ENCODE data around the gene RFFL. TPM values are rescaled to one million over a fixed set of nuclear protein-coding genes. Genes with fewer than 3 reads are reported as not detected.

RFFL gene
- total RNA-seq, 5 donors from 2014 or later (not counting 1 experiment from before 2014, with no cell fraction given) = 51.3 to 80.2 (median 74.1) TPM

DNA sequence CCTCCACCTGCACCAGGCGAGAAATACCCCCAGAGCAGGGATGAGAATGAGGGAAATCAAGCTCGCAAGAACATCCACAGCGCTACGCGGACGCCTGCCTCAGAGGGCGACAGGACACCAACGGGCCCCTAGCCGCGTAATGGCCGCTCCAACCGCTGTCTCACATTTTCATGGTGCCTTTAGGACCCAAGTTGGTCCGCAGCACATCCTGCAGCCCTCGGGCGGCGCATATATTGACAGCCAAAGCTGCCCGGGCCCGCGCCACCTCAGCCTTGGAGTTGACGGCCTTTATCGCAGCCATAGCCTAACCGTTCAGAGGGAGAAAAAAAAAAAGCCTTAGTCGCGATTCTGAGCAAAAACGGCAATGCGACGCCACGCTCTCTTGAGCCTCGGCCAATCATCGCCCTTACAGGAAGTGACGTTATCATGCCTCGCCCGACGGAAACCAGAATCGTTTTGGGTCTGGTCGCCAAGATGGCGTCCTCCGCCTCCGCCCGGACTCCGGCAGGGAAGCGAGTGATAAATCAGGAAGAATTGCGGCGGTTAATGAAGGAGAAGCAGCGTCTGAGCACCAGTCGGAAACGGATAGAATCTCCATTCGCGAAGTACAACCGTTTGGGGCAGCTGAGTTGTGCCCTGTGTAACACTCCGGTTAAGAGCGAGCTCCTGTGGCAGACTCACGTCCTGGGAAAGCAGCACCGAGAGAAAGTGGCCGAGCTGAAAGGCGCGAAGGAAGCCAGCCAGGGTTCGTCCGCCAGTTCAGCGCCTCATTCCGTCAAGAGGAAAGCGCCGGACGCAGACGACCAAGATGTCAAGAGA, 102.2 kb downstream of the RFFL start, which contains the start of the genes CCT6B and ZNF830:
CCT6B (minus strand) TSS at position 368 of the 819 bp plus-strand sequence; CDS start at position 301, 67 bp downstream.
ZNF830 (plus strand) TSS at position 448 of the 819 bp plus-strand sequence; CDS start at position 475, 27 bp downstream.
- Mint-ChIP-seq H3K27ac (peak within 1 kb of the TSS; percentile 99 to 100), H3K9me3 (peaks cover 0 to 5% (median 0%) of the 10 kb centered on the region in 3 donors), H3K4me1 (peaks cover 32 to 37% (median 35%) of the 10 kb centered on the region in 3 donors), H3K36me3 (peaks cover 21% of the 10 kb centered on the region), H3K4me3 (peak within 1 kb of the TSS; percentile 92 to 100 (median 100)), H3K27me3 (peaks cover 0 to 9% of the 10 kb centered on the region in 2 donors)
- peak within 1 kb of the TSS; percentile 88 to 96 for H3K4me3 ChIP-seq (ENCODE audit: control insufficient read depth in 1 of 2, extremely low read depth in 1 of 2, low read length in 1 of 2)
- H3K27me3 ChIP-seq (replicated peaks in 1 of 2; ENCODE audit: control insufficient read depth in 2 of 2, extremely low read depth in 1 of 2, insufficient read depth in 2 of 2, low read length in 1 of 2) = no peaks in the 10 kb centered on the region
- ChIA-PET POLR2A (interaction anchor here in 1 of 2 donors (0.5 to 1.1 kb wide), 3 partner anchors 15 to 21 kb away, joined by 3 read pairs; no protein-coding TSS in a partner anchor), CTCF (interaction anchor here (0.6 to 1.2 kb wide), 5 partner anchors 9 to 847 kb away, joined by 3 to 4 read pairs (median 3); partner anchors contain the start of gene RAD51D (in 1 of the 2))
- peak; percentile 90 to 94 (median 93) for ATAC-seq (replicated peaks in 1 of 4)
- H3K4me1 ChIP-seq (ENCODE audit: control insufficient read depth in 1 of 2, extremely low read depth in 1 of 2, insufficient read depth in 2 of 2, low read length in 2 of 2) = peaks cover 16 to 21% of the 10 kb centered on the region in 2 experiments
- WGBS (ENCODE audit: insufficient coverage) = under 1% methylated on average over 63 of the region's 65 CpGs
- H3K36me3 ChIP-seq (ENCODE audit: control insufficient read depth in 2 of 2, extremely low read depth in 1 of 2, insufficient read depth in 1 of 2, low read length in 1 of 2) = peaks cover 4 to 20% of the 10 kb centered on the region in 2 donors
- peak; percentile 71 to 96 (median 90) for DNase-seq
- no peaks in the 10 kb centered on the region for H3K9me3 ChIP-seq
- peak within 1 kb of the TSS; percentile 97 for H3K27ac ChIP-seq (ENCODE audit: low read length)

DNA sequence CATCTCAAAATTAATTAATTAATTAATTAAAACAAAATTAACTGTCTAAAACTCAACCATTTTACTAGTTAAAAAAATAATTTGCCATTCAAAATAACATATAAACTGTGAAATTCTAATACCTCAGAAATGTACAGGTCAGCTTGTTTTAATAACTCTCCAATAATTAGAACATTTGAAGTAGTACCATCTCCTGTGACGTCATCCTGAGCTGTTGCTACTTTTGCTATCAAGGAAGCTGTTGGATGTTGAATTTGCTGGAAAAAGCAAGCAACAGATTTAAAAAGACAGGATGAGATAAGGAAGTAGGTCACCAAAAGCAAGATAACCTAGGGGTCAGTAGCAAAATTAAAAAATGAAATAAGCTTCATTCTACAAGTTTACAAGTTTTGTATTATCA, 105.1 kb downstream of the RFFL start:
- Mint-ChIP-seq H3K9me3 (peaks cover 0 to 5% (median 0%) of the 10 kb centered on the region in 3 donors), H3K4me3 (no peak overlapping the region), H3K36me3 (peaks cover 7% of the 10 kb centered on the region), H3K4me1 (peaks cover 28 to 29% (median 28%) of the 10 kb centered on the region in 3 donors), H3K27me3 (peaks cover 0 to 9% of the 10 kb centered on the region in 2 donors), H3K27ac (no peak overlapping the region)
- DNase-seq = no peak
- ChIA-PET POLR2A (interaction anchor here in 1 of 2 donors (0.7 kb wide), 1 partner anchor 949 kb away, joined by 10 read pairs; no protein-coding TSS in a partner anchor), CTCF (interaction anchor here in 1 of 2 donors (0.6 kb wide), 1 partner anchor 1645 kb away, joined by 6 read pairs; no protein-coding TSS in a partner anchor)
- no peak overlapping the region for H3K27ac ChIP-seq (ENCODE audit: low read length)
- no peaks in the 10 kb centered on the region for H3K9me3 ChIP-seq
- WGBS (ENCODE audit: insufficient coverage) = no CpG with 5 or more reads among the region's 1 CpG
- no peaks in the 10 kb centered on the region for H3K27me3 ChIP-seq (replicated peaks in 1 of 2; ENCODE audit: control insufficient read depth in 2 of 2, extremely low read depth in 1 of 2, insufficient read depth in 2 of 2, low read length in 1 of 2)
- no peaks in the 10 kb centered on the region for H3K36me3 ChIP-seq (ENCODE audit: control insufficient read depth in 2 of 2, extremely low read depth in 1 of 2, insufficient read depth in 1 of 2, low read length in 1 of 2)
- H3K4me1 ChIP-seq (ENCODE audit: control insufficient read depth in 1 of 2, extremely low read depth in 1 of 2, insufficient read depth in 2 of 2, low read length in 2 of 2) = peaks cover 16 to 20% of the 10 kb centered on the region in 2 experiments
- no peak overlapping the region for H3K4me3 ChIP-seq (ENCODE audit: control insufficient read depth in 1 of 2, extremely low read depth in 1 of 2, low read length in 1 of 2)
- ATAC-seq (replicated peaks in 1 of 4) = no peak

Other genes starting within 250 kb of the RFFL start
- 1 to 10 TPM; 1.3 to 3.2 (median 2.4) TPM for gene CCT6B, start 102.2 kb downstream of the RFFL start, total RNA-seq
- gene ZNF830, start 102.2 kb downstream of the RFFL start, total RNA-seq = 10 to 100 TPM; 35.4 to 42.3 (median 38.0) TPM
- 10 to 100 TPM; 42.7 to 52.7 (median 49.8) TPM for gene LIG3, start 83.2 kb downstream of the RFFL start, total RNA-seq
- gene RAD51D, start 56.2 kb upstream of the RFFL start, total RNA-seq = 10 to 100 TPM; 14.6 to 29.9 (median 19.0) TPM
- gene FNDC8, start 57.9 kb upstream of the RFFL start, total RNA-seq = not detected
- gene NLE1, start 78.6 kb upstream of the RFFL start, total RNA-seq = 10 to 100 TPM; 12.3 to 29.1 (median 17.8) TPM
- gene UNC45B, start 84.1 kb upstream of the RFFL start, total RNA-seq = under 1 TPM; 0.13 to 0.50 (median 0.26) TPM
- gene SLC35G3, start 130.7 kb upstream of the RFFL start, total RNA-seq = not detected
- 100 to 1,000 TPM; 132 to 195 (median 164) TPM for gene SLFN5, start 179.4 kb upstream of the RFFL start, total RNA-seq